ENCODE data around the gene CBX1. TPM values are rescaled to one million over a fixed set of nuclear protein-coding genes. Genes with fewer than 3 reads are reported as not detected.

The CBX1 gene
- 46.0 and 49.5 TPM in 2 replicates for total RNA-seq

- POLR2A ChIA-PET = interaction anchor here (0.9 to 5.7 kb wide), 3 partner anchors 8 to 53 kb away, joined by 5 to 83 read pairs (median 8); partner anchors contain the start of gene NFE2L1
- intact Hi-C loops (cut with micrococcal nuclease) = loop anchor here (1.0 to 10.0 kb wide), 4 partner anchors 10 to 791 kb away; partner anchors contain the start of genes ATP5MC1, KPNB1 and NFE2L1
These were observed at the start of gene CBX1 for GRCh38 chr17:48101012-48101720. TSS of gene CBX1 (minus strand) at chr17:48101478. CDS start at chr17:48077004, 24,474 bp downstream.

GRCh38 chr17:48150597-48151001 is 49.3 kb upstream of the CBX1 start:
- Mint-ChIP-seq H3K4me1 (no peaks in the 10 kb centered on the region), H3K27me3 (no peaks in the 10 kb centered on the region), H3K36me3 (ENCODE audit: low read depth) (peaks cover 31% of the 10 kb centered on the region), H3K27ac (no peak overlapping the region), H3K9me3 (no peaks in the 10 kb centered on the region), H3K4me3 (no peak overlapping the region)
- ChIA-PET POLR2A (no interaction called here), CTCF (no interaction called here)
- no peak for TF ChIP-seq CTCF (IDR thresholded peaks at IDR 0.05)
- DNase-seq = no peak
- ATAC-seq (ENCODE audit: low read depth) = no peak
- intact Hi-C loops (cut with micrococcal nuclease) = loop anchor here (10.0 kb wide), 1 partner anchor 444 kb away; the partner anchor contains the start of genes HOXB3 and HOXB5

More at GRCh38 chr17:48101012-48101720, at the start of gene CBX1:
- Mint-ChIP-seq H3K36me3 (ENCODE audit: low read depth) (peaks cover 5% of the 10 kb centered on the region), H3K9me3 (peaks cover 4% of the 10 kb centered on the region), H3K27me3 (no peaks in the 10 kb centered on the region), H3K4me3 (peak within 1 kb of the TSS; percentile 94), H3K4me1 (peaks cover 50% of the 10 kb centered on the region), H3K27ac (peak within 1 kb of the TSS; percentile 92)
- no peak for TF ChIP-seq CTCF (IDR thresholded peaks at IDR 0.05)
- CTCF ChIA-PET = interaction anchor here (0.7 to 2.7 kb wide), 5 partner anchors 11 to 76 kb away, joined by 3 to 12 read pairs (median 4); no protein-coding TSS in a partner anchor
- peak; percentile 92 for ATAC-seq (ENCODE audit: low read depth)
- DNase-seq = peak; percentile 92

GRCh38 chr17:48149787-48150463 is 48.6 kb upstream of the CBX1 start:
- Mint-ChIP-seq H3K4me1 (no peaks in the 10 kb centered on the region), H3K27ac (no peak overlapping the region), H3K36me3 (ENCODE audit: low read depth) (peaks cover 33% of the 10 kb centered on the region), H3K9me3 (no peaks in the 10 kb centered on the region), H3K4me3 (no peak overlapping the region), H3K27me3 (no peaks in the 10 kb centered on the region)
- DNase-seq (no peak), ATAC-seq (ENCODE audit: low read depth) (no peak)
- ChIA-PET CTCF (no interaction called here), POLR2A (no interaction called here)
- no peak for TF ChIP-seq CTCF (IDR thresholded peaks at IDR 0.05)
- intact Hi-C loops (cut with micrococcal nuclease) = loop anchor here (10.0 kb wide), 1 partner anchor 445 kb away; the partner anchor contains the start of genes HOXB3 and HOXB5

- CTCF ChIA-PET = no interaction called here
- H3K36me3 Mint-ChIP-seq (ENCODE audit: low read depth) = peaks cover 29% of the 10 kb centered on the region
- DNase-seq = no peak
- no peaks in the 10 kb centered on the region for H3K9me3 Mint-ChIP-seq
- H3K4me3 Mint-ChIP-seq = no peak overlapping the region
- no peak for TF ChIP-seq CTCF (IDR thresholded peaks at IDR 0.05)
- no peak overlapping the region for H3K27ac Mint-ChIP-seq
- no peak for ATAC-seq (ENCODE audit: low read depth)
- no peaks in the 10 kb centered on the region for H3K27me3 Mint-ChIP-seq
- no peaks in the 10 kb centered on the region for H3K4me1 Mint-ChIP-seq
- intact Hi-C loops (cut with micrococcal nuclease) = no loop called here
- POLR2A ChIA-PET = no interaction called here
These were observed 47.8 kb upstream of the CBX1 start for GRCh38 chr17:48148854-48149786.
